Measurements from ENCODE around the gene HOXC13.

DNA sequence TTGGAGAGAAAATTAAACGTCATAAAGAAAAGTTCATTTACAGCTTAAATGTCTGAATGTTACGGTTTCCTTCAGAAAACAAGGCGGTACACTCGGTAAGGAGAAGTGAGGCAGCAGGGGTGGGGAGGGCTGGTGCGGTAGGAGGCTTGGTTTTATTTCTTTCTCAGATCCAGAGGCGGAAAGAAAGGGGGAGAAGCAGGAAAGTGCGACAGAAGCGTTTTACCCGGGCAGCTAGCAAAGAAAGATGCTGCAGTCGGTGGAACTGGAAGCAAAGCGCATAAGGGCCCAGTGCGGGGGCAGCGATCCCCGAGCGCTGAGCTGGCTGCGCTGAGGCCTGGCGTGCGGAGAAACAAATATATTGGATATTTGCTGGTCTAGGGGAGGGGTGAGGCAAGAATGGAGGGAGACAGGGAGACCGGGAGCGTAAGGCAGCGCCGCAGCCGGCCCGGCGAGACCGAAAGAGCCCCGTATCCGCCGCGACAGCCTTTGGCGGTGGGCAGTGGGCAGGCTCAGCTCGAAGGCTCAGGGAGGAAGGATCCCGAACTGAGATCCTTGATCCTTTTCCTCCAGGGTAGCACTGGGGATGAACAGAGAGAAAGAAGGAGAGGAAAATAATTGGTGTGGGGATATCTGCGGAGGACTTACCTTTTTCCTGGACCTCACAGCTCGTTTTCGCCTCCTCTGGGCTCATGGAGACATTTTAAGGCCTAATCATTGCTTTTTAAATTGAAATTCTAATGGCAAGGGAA, 27.9 kb downstream of the HOXC13 start:
- TF ChIP-seq CTCF (conservative IDR thresholded peaks at IDR 0.05; ENCODE audit: low read depth in 2 of 2) (no peak), EZH2phosphoT487 (IDR thresholded peaks at IDR 0.05; ENCODE audit: unreplicated experiment) (peak; percentile 95), CREB1 (CRISPR knock-in tag; IDR thresholded peaks at IDR 0.05; ENCODE audit: low read depth) (no peak), REST (IDR thresholded peaks at IDR 0.05; ENCODE audit: unreplicated experiment) (no peak)

Data from GM23338 (cell line).